GM21381 (cell line): ENCODE measurements around the gene ZNF446.

Source experiments
- ATAC-seq: cut with Tn5 transposase; IDR thresholded peaks from one replicate; pipeline ENCODE4 v1.9.1; 2021; ENCODE audit warnings: mild to moderate bottlenecking, moderate library complexity; ENCODE audit not compliant: unreplicated experiment

The ZNF446 gene

DNA sequence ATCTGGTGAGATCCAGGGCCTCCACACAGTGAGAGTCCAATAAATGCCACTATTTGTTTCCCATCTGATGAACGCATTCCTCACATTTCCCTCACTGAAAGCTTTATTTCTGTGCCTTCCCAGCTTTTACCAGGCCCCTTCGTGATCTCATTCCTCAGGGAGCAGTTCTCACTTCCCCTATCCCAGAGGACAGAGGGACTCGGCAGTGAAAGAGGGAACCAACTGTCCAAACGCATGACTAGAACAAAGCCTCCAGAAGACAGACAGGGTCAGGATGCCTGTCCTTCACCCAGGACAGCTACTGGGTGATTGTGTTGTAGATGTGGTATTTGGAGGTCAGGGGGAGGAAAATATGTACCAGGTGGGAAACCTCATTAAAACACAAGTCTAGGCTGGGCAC lies 45.5 kb downstream of the ZNF446 start:
- no peak for ATAC-seq

DNA sequence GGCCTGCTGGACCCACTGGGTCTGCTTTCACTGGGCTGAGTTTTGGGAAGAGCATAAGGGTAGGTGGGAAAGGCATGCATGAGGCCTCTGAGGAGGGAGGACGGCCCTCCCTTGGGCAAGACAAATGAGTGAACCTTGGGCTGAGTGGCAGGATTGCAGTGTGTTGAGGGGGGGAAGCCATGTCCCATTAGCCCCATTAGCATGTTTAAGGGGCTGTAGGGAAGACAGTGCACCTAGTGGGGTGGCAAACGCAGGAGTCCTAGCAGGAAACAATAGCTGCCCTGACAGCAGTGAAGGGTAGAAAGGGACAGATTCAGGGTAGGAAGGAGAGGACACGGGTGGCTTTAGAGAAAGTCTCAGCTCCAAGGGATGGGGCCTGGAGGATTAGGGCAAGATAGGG lies 46.6 kb downstream of the ZNF446 start:
- ATAC-seq = no peak

DNA sequence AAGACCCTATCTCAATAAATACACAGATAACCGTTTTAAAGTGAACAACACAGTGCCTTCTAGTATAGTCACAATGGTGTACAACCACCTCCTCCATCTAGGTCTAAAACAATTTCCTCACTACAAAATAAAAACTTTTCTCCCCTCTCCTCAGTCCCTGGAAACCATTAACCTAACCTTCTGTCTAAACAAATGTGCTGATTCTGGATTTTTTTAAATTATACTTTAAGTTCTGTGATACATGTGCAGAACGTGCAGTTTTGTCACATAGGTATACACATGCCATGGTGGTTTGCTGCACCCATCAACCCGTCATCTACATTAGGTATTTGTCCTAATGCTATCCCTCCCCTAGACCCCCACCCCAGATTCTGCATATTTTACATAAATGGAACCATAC lies 53.3 kb downstream of the ZNF446 start:
- ATAC-seq = no peak
